LNCaP clone FGC (cell line): Measurements from ENCODE around the gene IGSF23.

Source experiments
- DNase-seq: peaks from one replicate; pipeline ENCODE4 v3.0.0-alpha.2; 2011; ENCODE audit warnings: low read depth
- H3K4me3 ChIP-seq: 2 replicates; pipeline ENCODE4 v1.5.1; 2011; ENCODE audit warnings: mild to moderate bottlenecking, low read depth, low read length, control low read depth
- TF ChIP-seq, protein P1 (sequence below): IDR thresholded peaks from 2 replicates; pipeline ENCODE4 v1.5.1; 2012; ENCODE audit warnings: mild to moderate bottlenecking; ENCODE audit not compliant: control insufficient read depth, insufficient read depth; ENCODE audit errors: extremely low read depth

IGSF23 gene

GRCh38 chr19:44646049-44646416 is 32.7 kb downstream of the IGSF23 start:
- no peak overlapping the region for H3K4me3 ChIP-seq
- no peak for DNase-seq
- TF ChIP-seq, protein P1, sequence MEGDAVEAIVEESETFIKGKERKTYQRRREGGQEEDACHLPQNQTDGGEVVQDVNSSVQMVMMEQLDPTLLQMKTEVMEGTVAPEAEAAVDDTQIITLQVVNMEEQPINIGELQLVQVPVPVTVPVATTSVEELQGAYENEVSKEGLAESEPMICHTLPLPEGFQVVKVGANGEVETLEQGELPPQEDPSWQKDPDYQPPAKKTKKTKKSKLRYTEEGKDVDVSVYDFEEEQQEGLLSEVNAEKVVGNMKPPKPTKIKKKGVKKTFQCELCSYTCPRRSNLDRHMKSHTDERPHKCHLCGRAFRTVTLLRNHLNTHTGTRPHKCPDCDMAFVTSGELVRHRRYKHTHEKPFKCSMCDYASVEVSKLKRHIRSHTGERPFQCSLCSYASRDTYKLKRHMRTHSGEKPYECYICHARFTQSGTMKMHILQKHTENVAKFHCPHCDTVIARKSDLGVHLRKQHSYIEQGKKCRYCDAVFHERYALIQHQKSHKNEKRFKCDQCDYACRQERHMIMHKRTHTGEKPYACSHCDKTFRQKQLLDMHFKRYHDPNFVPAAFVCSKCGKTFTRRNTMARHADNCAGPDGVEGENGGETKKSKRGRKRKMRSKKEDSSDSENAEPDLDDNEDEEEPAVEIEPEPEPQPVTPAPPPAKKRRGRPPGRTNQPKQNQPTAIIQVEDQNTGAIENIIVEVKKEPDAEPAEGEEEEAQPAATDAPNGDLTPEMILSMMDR, result no peak

DNA sequence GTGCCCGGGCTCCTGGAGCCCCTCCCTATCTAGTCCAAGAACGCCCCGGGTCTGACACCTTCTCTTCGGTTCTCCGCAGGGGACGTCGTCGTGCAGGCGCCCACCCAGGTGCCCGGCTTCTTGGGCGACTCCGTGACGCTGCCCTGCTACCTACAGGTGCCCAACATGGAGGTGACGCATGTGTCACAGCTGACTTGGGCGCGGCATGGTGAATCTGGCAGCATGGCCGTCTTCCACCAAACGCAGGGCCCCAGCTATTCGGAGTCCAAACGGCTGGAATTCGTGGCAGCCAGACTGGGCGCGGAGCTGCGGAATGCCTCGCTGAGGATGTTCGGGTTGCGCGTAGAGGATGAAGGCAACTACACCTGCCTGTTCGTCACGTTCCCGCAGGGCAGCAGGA is 33.8 kb downstream of the IGSF23 start:
- TF ChIP-seq, protein P1, result no peak
- no peak for DNase-seq
- no peak overlapping the region for H3K4me3 ChIP-seq

- no peak overlapping the region for H3K4me3 ChIP-seq
- TF ChIP-seq, protein P1, result no peak
- DNase-seq, result no peak
Measured at GRCh38 chr19:44648631-44649251, 35.4 kb downstream of the IGSF23 start.

DNA sequence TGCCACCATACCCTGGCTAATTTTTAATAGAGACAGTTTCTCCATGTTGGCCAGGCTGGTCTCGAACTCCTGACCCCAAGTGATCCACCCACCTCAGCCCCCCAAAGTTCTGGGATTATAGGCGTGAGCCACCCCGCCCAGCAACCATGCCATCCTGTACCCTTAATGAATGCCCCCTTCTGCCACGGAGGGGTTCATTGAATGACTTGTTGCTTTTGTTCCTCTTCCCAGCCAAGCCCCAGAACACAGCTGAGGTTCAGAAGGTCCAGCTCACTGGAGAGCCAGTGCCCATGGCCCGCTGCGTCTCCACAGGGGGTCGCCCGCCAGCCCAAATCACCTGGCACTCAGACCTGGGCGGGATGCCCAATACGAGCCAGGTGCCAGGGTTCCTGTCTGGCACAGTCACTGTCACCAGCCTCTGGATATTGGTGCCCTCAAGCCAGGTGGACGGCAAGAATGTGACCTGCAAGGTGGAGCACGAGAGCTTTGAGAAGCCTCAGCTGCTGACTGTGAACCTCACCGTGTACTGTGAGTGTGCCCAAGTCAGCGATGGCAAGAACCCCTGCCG is 36.3 kb downstream of the IGSF23 start:
- DNase-seq, result no peak
- TF ChIP-seq, protein P1, result no peak
- H3K4me3 ChIP-seq, result no peak overlapping the region

DNA sequence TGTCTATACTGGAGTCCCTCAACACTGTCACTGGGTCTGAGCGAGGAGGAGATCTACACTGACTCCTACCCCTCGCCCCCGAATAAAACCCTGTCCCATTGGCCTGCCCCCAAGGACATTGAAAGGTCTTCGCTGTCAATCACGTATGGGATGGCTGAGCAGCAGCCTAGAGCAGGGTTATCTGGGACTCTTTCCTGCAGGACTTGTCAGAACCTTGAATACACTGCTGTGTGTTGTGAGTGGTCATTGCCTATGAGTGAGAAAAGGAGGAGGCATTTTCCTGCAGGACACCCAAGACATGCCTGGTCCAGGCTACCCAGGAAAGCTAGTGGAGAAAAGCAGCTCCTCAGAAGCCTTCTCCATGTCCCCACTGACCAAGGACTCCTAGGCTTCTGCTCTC is 40.0 kb downstream of the IGSF23 start:
- H3K4me3 ChIP-seq, result no peak overlapping the region
- TF ChIP-seq, protein P1, result no peak

DNA sequence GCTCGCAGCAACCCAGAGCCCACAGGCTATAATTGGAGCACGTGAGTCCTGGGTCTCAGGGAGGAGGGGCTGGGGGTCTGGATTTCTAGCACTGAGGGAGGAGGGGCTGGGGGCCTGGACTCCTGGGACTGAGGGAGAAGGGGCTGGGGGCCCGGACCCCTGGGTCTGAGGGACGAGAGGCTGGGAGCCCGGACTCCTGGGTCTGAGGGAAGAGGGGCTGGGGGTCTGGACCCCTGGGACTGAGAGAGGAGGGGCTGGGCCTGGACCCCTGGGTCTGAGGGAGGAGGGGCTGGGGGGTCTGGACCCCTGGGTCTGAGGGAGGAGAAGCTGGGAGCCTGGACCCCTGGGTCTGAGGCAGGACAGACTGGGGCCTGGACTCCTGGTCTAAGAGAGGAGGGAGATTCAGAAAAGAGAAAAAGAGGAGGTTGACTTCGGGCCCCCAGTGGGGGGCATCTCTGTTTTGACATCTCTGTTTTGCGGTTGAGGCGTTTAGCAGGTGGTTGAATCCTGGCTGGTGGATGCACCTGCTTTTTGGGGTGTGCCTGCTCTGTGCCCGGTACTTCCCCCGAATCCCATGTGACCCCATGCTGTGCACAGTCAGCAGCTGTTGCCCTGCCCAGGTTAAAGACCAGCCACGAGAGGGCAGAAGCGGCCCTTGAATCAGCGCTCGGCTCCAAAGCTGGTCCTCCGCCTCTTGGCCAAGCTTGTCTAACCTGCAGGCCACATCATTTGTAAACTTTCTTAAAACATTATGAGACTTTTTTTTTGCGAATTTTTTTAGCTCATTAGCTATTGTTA is 40.8 kb downstream of the IGSF23 start:
- DNase-seq, result no peak
- H3K4me3 ChIP-seq, result no peak overlapping the region
- TF ChIP-seq, protein P1, result peak; percentile 50; the same call in 1 of the 2 replicates

More for the DNA sequence above, 40.0 kb downstream of the IGSF23 start:
- no peak for DNase-seq
